ENCODE results near the gene USP9Y.
"Not testable (repeated sequence)": the region's sequence is repeated elsewhere in the genome, so short reads cannot be mapped to it uniquely, and the experiment has no call there.

Gene USP9Y

DNA sequence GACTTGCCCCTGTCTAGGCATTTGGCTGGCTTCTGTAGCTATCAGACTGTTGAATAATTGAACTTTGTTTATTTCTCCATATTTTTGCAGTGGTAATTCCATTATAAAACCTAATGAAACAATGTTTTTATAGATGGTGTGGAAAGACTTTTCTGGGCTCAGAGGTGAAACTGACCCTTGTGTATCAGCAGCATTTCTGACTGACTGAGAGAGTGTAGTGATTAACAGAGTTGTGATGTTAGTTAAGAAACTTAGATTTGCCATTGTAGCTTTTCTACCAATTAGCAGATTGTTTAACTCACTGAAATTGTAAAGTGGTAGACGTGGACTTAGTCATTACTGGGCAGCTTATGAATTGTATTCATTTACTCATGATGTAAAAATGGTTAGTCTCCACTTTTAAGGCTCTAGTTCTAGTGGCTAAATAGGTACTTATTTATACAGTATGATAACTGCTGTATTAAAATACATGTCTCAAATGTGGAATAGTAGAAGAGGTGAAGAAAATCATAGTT lies at the start of gene USP9Y:
Gene USP9Y, plus strand, starts transcription at position 51 of the 515 bp plus-strand sequence. CDS start 8,217 bp downstream, outside the sequence.
- DNase-seq: no peak

- DNase-seq: no peak
Measured at GRCh38 chrY:12651621-12652036, 49.4 kb upstream of the USP9Y start.

GRCh38 chrY:12661745-12662681 lies 39.0 kb upstream of the USP9Y start:
- no peak for DNase-seq

DNA sequence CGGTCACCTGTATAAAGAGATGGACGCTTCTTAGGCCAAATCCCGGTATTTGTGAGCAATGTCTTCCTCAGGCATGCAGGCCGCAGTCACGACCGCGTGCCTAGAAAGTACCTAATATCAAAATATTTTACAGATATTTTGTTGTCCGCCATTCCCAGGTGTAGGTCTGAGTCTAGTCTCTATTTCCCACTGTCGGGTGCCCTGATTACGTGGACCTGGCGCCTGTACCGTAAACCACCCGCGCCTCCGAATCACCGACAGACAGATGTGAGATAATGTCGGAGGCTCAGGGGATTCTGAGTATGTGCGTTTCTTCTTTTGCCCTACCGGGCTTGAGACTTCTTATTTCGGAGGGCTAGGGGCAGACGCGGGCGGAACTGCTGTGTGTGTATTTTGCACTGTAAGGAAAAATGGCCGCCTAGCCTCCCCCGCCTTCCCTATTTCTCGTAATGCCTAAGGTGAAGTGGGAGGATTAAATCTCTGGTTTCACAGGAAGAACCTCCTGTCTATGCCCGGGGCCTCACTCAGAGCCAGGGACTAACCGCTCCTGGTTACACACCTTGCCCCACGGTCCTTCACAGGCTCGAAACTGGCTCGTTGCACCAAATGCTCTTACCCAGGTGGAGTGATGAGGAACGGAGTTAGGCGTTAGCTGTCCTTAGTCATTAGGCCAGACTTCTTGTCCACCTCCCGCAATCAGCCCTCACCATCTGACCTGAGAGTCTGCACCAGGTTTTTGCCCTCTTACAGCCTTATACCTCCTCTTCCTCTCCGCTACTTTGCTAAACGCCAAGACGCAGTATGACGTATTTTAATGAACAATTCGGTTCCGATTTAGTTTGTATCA lies 38.1 kb upstream of the USP9Y start:
- DNase-seq: no peak

GRCh38 chrY:12663845-12664244 lies 37.2 kb upstream of the USP9Y start:
- not testable (repeated sequence) for DNase-seq

GRCh38 chrY:12678111-12678510 lies 22.9 kb upstream of the USP9Y start:
- DNase-seq: no peak

DNA sequence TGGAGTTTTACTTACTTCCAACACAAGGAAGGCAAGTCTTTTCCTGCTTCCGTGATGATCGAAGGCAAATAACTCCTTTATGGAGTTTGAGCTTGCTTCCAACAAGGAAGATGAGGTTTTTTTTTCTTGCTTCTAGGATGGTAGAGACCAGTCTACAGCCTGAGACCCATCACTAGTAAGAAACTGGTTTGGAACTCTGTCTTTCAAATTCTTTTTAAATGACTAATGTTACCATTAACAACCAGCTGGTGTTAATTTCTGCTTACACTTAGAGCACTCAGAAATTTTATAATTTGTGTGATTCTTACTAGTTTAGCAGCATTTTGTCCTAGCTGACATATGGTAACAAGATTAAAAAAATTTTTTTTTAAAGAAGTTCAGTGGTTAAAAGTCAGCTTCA lies 19.5 kb upstream of the USP9Y start:
- DNase-seq: no peak

GRCh38 chrY:12688337-12688736 lies 12.7 kb upstream of the USP9Y start:
- DNase-seq: no peak

- DNase-seq: no peak
Measured at GRCh38 chrY:12700087-12700486, 944 bp upstream of the USP9Y start.

DNA sequence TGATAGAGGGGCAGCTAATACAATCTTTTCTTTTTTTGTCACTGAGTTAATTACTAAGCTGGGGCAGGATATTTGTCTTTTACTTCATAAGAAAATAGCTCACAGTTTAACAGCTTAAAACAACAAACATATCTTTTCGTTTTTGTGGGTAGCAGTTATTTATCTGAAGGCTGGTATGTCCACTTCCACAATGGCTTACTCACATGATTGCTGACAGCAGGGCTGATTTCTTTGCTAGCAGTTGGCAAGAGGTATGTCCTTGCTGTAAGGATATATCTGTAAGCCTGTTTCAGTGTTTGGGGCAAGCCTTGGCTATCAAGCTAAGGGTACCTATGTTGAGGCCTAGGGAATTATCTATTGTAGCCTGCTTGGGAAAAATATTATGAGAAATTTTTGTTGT lies 1.1 kb downstream of the USP9Y start:
- no peak for DNase-seq

DNA sequence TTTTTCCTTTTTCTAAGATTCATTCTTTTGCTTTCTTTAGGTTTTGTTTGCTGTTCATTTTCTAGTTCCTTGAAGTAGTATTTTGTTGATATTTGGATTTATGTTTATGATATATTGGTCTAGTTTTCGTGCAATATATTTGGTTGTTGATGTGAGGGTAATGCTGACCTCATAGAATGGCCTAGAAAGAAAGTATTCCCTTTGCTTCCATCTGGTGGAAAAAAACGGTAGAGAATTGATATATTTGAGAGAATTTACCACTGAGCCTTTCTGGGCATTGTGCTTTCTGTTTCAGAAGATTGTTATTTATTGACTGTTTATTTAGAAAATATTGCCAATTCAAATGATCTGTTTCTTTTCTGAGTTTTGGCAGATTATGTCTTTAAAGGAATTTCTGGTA lies 9.4 kb downstream of the USP9Y start:
- no peak for DNase-seq

DNA sequence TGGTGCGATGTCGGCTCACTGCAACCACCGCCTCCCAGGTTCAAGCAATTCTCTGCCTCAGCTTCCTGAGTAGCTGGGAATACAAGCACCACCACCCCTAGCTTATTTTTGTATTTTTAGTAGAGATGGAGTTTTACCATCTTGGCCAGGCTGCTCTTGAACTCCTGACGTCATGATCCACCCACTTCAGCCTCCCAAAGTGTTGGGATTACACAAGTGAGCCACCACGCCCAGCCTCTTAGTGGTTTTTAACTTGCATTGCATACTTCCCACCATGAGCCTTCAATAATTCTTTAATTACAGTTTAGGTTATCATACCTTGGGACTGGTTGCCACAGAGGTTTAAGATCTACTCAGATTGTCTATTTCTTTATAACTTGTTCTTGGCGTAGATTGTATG lies 14.3 kb downstream of the USP9Y start:
- no peak for DNase-seq

DNA sequence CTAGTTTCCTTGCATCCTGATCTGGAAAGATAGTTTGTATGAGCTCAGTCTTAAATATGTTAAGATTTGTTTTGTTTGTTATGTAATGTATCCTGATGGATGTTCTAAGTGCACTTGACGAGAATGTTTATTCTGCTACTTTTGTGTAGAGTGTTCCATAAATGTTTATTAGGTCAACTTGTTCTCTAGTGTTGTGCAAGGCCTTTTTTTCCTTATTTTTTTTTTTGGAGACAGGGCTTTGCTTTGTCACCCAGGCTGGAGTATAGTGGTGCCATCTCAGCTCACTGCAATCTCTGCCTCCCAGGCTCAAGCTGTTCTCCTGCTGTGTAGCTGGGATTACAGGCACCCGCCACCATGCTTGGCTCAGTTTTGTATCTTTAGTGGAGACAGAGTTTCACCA lies 28.7 kb downstream of the USP9Y start:
- no peak for DNase-seq

- no peak for DNase-seq
Measured at GRCh38 chrY:12733625-12734024, 32.6 kb downstream of the USP9Y start.

DNA sequence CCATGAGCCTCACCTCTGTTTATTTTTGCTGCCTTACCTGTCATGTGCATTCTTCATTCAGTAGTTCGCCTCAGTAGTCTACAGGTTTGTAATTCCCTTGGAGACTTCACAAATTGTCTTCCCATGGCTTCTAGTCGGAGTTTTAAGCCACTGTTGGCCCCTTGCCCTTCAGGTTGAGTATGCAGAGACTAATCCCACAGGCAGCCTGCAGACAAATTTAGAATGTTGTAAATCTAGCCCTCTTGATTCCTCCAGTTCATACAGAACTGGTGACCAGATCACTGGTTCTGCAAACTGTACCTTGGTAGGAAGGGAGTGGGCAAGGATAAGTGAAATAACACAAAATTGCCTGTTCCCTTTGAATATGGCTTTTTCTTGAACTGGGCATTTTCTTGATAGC lies 33.0 kb downstream of the USP9Y start:
- DNase-seq: no peak

DNA sequence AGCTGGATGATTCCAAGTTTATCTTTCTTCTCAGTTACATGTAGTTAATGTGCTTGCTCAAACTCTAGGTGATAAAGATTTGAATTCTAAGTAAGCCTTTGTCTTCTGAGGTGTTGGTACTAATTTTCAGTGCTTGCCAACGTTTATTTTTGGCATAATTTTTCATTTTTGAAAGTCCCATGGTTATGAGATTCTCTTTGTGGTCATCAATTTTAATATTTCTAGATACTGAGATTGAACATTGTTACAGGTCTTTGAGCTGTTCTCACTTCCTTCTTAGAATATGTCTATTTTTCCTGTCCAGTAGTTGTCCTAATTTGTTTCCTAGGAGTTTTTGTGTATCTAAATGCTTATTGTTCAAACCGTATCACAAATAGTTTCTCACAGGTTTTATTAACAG lies 40.4 kb downstream of the USP9Y start:
- no peak for DNase-seq

GRCh38 chrY:12742725-12743124 lies 41.7 kb downstream of the USP9Y start:
- no peak for DNase-seq

DNA sequence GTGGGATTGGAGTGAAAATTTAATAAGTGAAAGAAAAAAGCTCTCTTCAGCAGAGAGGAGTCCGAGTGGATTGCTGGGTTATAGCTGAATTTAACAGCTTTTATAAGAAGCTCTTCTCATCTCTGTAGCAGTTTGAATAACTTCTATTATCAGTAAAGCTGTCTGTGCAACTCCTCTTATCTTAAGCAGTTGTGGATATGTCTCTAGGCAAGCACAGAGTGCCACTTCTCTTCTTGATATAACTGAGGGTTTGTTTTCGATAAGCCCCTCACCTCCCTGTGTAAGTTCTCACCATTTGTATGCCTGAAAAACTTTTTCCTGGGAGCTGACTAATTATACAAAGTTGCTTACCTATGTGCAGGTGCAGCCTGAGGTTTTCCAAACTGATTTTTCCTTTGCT lies 43.1 kb downstream of the USP9Y start:
- no peak for DNase-seq

DNA sequence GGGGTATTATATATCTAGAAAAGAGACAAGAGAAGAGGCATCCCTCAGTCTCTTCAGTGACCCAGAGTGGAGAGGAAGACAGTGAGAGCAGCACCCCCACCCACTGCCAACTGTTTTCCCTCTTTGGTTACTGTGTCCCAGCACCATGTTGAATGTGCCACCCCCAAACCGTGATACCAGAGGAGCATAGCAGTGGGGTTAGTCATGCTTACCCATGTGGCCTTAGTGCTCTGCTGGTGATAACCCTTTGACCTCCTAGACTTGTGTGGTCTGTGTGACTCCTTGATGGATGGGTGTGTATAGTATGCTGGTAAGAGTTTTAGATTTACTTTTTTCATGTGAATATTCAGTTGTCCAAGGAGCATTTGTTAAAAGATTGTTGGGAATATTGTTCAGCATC lies 48.3 kb downstream of the USP9Y start:
- no peak for DNase-seq

DNA sequence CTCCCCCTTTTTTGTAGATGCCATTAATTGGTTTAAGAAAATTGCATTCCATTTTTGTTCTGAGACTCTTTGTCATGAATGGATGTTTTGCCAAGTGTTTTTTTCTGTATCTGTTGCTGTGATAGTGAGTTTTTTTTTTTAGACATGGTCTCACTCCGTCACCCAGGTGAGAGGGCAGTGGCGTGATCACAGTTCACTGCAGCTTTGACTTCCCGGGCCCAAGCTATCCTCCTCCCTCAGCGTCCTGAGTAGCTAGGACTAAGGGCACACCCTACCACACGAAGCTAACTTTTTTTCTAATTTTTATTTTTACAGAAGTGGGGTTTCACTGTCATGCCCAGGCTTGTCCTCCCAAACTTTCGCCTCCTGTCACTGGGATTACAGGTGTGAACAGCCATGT lies 51.8 kb downstream of the USP9Y start:
- DNase-seq: no peak

DNA sequence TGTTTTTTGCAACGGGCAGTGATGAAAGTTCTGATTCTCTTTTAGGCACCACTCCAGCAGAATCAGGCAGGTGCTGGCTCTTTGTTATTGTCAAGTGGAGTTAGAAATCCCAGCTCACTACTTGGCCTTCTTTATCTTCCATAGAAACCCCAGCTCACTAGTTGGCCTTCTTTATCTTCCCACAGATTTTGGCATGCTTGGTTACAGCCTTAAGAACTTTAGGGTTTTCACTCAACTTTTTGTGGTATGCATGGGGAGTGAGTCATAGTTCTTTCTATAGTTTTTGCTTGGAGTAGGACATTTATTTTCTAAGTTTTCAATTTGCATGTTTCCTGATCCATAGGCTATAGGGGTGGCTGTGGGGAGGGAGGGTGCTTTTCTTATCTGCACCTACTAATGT lies 55.0 kb downstream of the USP9Y start:
- DNase-seq: no peak

DNA sequence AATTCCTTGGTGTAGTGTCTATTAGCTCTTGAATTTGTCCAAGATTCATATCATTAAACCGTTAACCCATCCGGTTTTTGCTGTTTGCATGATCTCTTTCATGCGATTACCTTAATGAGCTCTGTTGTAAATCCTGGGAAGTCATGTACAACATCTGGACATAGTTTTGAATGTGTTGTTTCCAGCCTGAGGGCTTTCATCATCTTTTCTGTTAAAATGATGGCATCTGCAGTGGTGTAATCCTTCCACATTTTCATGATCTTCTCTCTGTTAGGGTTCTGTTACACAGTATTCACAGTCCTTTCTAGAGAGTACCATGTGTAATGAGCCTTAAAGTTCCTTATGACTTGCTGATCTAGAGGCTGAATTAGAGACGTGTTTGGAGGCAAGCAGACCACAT lies 64.9 kb downstream of the USP9Y start:
- DNase-seq: no peak

- no peak for DNase-seq
Measured at GRCh38 chrY:12784521-12784920, 83.5 kb downstream of the USP9Y start.

GRCh38 chrY:12793999-12794398 lies 93.0 kb downstream of the USP9Y start:
- DNase-seq: no peak
